B cell (primary cell): ENCODE measurements around the gene FANCC. TPM values are rescaled to one million over a fixed set of nuclear protein-coding genes. Genes with fewer than 3 reads are reported as not detected.

Experiments used
- ATAC-seq: fragments of 200-7000 bp; cut with Tn5 transposase; one replicate; pipeline ENCODE4 v1.10.0; 2021; ENCODE audit warnings: low read depth, mild to moderate bottlenecking, moderate number of reproducible peaks, moderate library complexity
- CTCF ChIA-PET: fragments of 350-600 bp; sonication (Branson Sonifier 250); formaldehyde crosslinking; loops from one replicate; lab custom pipeline; 2021; ENCODE audit warnings: antibody characterized with exemption, inconsistent platforms; lab: Charles Lee
- POLR2A ChIA-PET: fragments of 350-600 bp; sonication (Branson Sonifier 250); formaldehyde crosslinking; loops from one replicate; lab custom pipeline; 2021; ENCODE audit warnings: antibody characterized with exemption; lab: Charles Lee
- DNase-seq: peaks from one replicate; pipeline ENCODE4 v3.0.0; 2013
- H2AFZ ChIP-seq: 2 replicates; pipeline ENCODE4 v1.6.1; 2012; ENCODE audit warnings: mild to moderate bottlenecking, low read depth, low read length; ENCODE audit not compliant: insufficient read depth, poor library complexity, severe bottlenecking
- H3K27ac ChIP-seq, 2 donors: 1 replicate in 1 of 2; 2 replicates in 1 of 2; pipeline ENCODE4 v1.5.1; 2012 to 2013; ENCODE audit warnings: low read length in 2 of 2, mild to moderate bottlenecking in 2 of 2, moderate library complexity in 1 of 2
- H3K27me3 ChIP-seq, 4 experiments: fragments of 200-600 bp in 1 of 4; sonication (generic) in 1 of 4; replicated peaks in 1 of 4; 1 replicate in 2 of 4; 2 replicates in 2 of 4; pipeline versions ENCODE4 v1.6.1 to v1.7.0; 2013 to 2016; ENCODE audit warnings: low read length in 3 of 4, mild to moderate bottlenecking in 2 of 4, mixed read lengths in 1 of 4, moderate library complexity in 1 of 4; ENCODE audit not compliant: insufficient read depth in 4 of 4, control insufficient read depth in 3 of 4; ENCODE audit errors: control extremely low read depth in 1 of 4
- H3K36me3 ChIP-seq, 2 experiments: replicated peaks in 1 of 2; 1 replicate in 1 of 2; 2 replicates in 1 of 2; pipeline versions ENCODE4 v1.6.1 to v1.7.1; 2013; ENCODE audit warnings: low read length in 1 of 2; ENCODE audit not compliant: insufficient read depth in 2 of 2, control insufficient read depth in 1 of 2; ENCODE audit errors: control extremely low read depth in 1 of 2, extremely low read depth in 1 of 2
- H3K4me1 ChIP-seq, 2 donors: fragments of 200-600 bp in 1 of 2; sonication (generic) in 1 of 2; 1 replicate in 1 of 2; 2 replicates in 1 of 2; pipeline versions ENCODE4 v1.5.1 to v1.6.1; 2013 to 2017; ENCODE audit warnings: low read length in 2 of 2; ENCODE audit not compliant: control insufficient read depth in 2 of 2, insufficient read depth in 2 of 2
- H3K4me2 ChIP-seq: replicated peaks from 2 replicates; pipeline ENCODE3; 2012; ENCODE audit warnings: mild to moderate bottlenecking, low read depth, low read length; ENCODE audit not compliant: poor library complexity, severe bottlenecking
- H3K4me3 ChIP-seq, 5 experiments: fragments of 200-600 bp in 1 of 5; sonication (generic) in 1 of 5; 1 replicate in 3 of 5; 2 replicates in 2 of 5; pipeline versions ENCODE4 v1.5.1 to v1.7.0; 2011 to 2016; ENCODE audit warnings: low read length in 4 of 5, mild to moderate bottlenecking in 4 of 5, low read depth in 2 of 5, control low read depth in 1 of 5, moderate library complexity in 1 of 5; ENCODE audit not compliant: insufficient read depth in 1 of 5; ENCODE audit errors: control extremely low read depth in 1 of 5, extremely low read depth in 1 of 5
- H3K79me2 ChIP-seq: fragments of 200-600 bp; sonication (generic); one replicate; pipeline ENCODE4 v1.6.0; 2016; ENCODE audit warnings: low read length; ENCODE audit not compliant: control insufficient read depth, insufficient read depth
- H3K9ac ChIP-seq: fragments of 200-600 bp; sonication (generic); 2 replicates; pipeline ENCODE4 v1.6.1; 2017; ENCODE audit warnings: mild to moderate bottlenecking, low read length, moderate library complexity
- H3K9me3 ChIP-seq, 3 donors: one replicate each; pipeline versions ENCODE4 v1.6.1 to v1.7.1; 2013; ENCODE audit warnings: low read length in 2 of 3; ENCODE audit not compliant: control insufficient read depth in 2 of 3, insufficient read depth in 1 of 3; ENCODE audit errors: control extremely low read depth in 1 of 3
- H4K20me1 ChIP-seq: 2 replicates; pipeline ENCODE4 v1.6.0; 2012; ENCODE audit warnings: mild to moderate bottlenecking, low read length; ENCODE audit not compliant: insufficient read depth, control insufficient read depth, poor library complexity, severe bottlenecking
- H3K27ac Mint-ChIP-seq: one replicate; pipeline ENCODE4 v1.8.0; 2021; ENCODE audit warnings: mixed read lengths
- H3K27me3 Mint-ChIP-seq: one replicate; pipeline ENCODE4 v1.8.0; 2021; ENCODE audit warnings: mixed read lengths
- H3K4me1 Mint-ChIP-seq: one replicate; pipeline ENCODE4 v1.8.0; 2021; ENCODE audit warnings: mixed read lengths
- H3K4me3 Mint-ChIP-seq: one replicate; pipeline ENCODE4 v1.8.0; 2021; ENCODE audit warnings: mixed read lengths
- H3K9me3 Mint-ChIP-seq: one replicate; pipeline ENCODE4 v1.8.0; 2022; ENCODE audit warnings: mixed read lengths; ENCODE audit not compliant: insufficient read depth
- CTCF ChIP-seq: fragments of 200-600 bp; IDR thresholded peaks from one replicate; pipeline ENCODE4 v1.8.0; 2022; ENCODE audit warnings: antibody characterized with exemption, mild to moderate bottlenecking
- EZH2 ChIP-seq: IDR thresholded peaks from 2 replicates; pipeline ENCODE4 v1.6.1; 2012; ENCODE audit warnings: borderline replicate concordance, low read depth, mild to moderate bottlenecking, moderate library complexity, low read length; ENCODE audit not compliant: insufficient read depth, poor library complexity, severe bottlenecking
- WGBS: methylation state at CpG from one replicate; pipeline ENCODE4 v1.1.5; 2013; ENCODE audit warnings: missing lambda C conversion rate; ENCODE audit not compliant: insufficient coverage; 5-methylcytosine and 5-hydroxymethylcytosine counted together
- intact Hi-C: fragments of 100-400 bp; cut with micrococcal nuclease; formaldehyde crosslinking; loops from one replicate; pipeline ENCODE4 v1.10.0; 2022
- polyA plus RNA-seq: library from polyadenylated mRNA; depleted of rRNA; stranded (reverse); fragments of >200 nt; gene quantifications from 2 replicates; pipeline ENCODE4 v1.2.3, GENCODE V29; 2012
- total RNA-seq, 2 donors: library from RNA; stranded (reverse); fragments of 120-200 nt in 1 of 2; gene quantifications; 1 replicate in 1 of 2; 2 replicates in 1 of 2; pipeline versions ENCODE4 v1.2.3 to v1.2.4, GENCODE V29; 2013 to 2022

The FANCC gene
- total and polyA plus RNA-seq, 2 donors (not counting 1 experiment from before 2014, with no cell fraction given), result 1.8 to 11.1 TPM

- no peak overlapping the region for H3K27ac ChIP-seq
- H3K36me3 ChIP-seq, result no peaks in the 10 kb centered on the region
- H3K4me1 ChIP-seq, result no peaks in the 10 kb centered on the region
- H4K20me1 ChIP-seq, result no peaks in the 10 kb centered on the region
- WGBS, result 98% methylated on average over 10 of the region's 14 CpGs
- H2AFZ ChIP-seq, result no peak overlapping the region
- Mint-ChIP-seq H3K27ac (no peak overlapping the region), H3K27me3 (no peaks in the 10 kb centered on the region), H3K4me1 (no peaks in the 10 kb centered on the region), H3K4me3 (no peak overlapping the region), H3K9me3 (no peaks in the 10 kb centered on the region)
- H3K9me3 ChIP-seq, result peaks cover 0 to 2% (median 0%) of the 10 kb centered on the region in 3 donors
- TF ChIP-seq CTCF, result no peak
- no peak for TF ChIP-seq EZH2
- no peaks in the 10 kb centered on the region for H3K79me2 ChIP-seq
- ChIA-PET POLR2A (interaction anchor here (0.5 kb wide), 1 partner anchor 8 kb away, joined by 4 read pairs; no protein-coding TSS in a partner anchor), CTCF (interaction anchor here (1.1 to 2.0 kb wide), 2 partner anchors 10 to 457 kb away, joined by 3 to 8 read pairs; no protein-coding TSS in a partner anchor)
- ATAC-seq (no peak), DNase-seq (no peak)
- no peak overlapping the region for H3K4me2 ChIP-seq
- H3K4me3 ChIP-seq, result no peak overlapping the region
- intact Hi-C loops, result no loop called here
- no peak overlapping the region for H3K9ac ChIP-seq
- no peaks in the 10 kb centered on the region for H3K27me3 ChIP-seq
Measured at GRCh38 chr9:95137587-95138145, 179.8 kb downstream of the FANCC start.

GRCh38 chr9:95135756-95136155 is 181.8 kb downstream of the FANCC start:
- no peak overlapping the region for H3K4me3 ChIP-seq
- no peaks in the 10 kb centered on the region for H3K9me3 Mint-ChIP-seq

More at GRCh38 chr9:95135756-95136155, 181.8 kb downstream of the FANCC start:
- intact Hi-C loops, result no loop called here
- Histone ChIP-seq H3K27me3 (no peaks in the 10 kb centered on the region), H3K79me2 (no peaks in the 10 kb centered on the region), H3K4me2 (no peak overlapping the region), H3K4me1 (no peaks in the 10 kb centered on the region), H3K27ac (no peak overlapping the region), H2AFZ (no peak overlapping the region), H3K36me3 (no peaks in the 10 kb centered on the region), H3K9me3 (peaks cover 0 to 2% (median 0%) of the 10 kb centered on the region in 3 donors), H3K9ac (no peak overlapping the region), H4K20me1 (no peaks in the 10 kb centered on the region)
- TF ChIP-seq CTCF (no peak), EZH2 (no peak)
- ChIA-PET POLR2A (no interaction called here), CTCF (no interaction called here)
- DNase-seq, result no peak
- H3K4me3 Mint-ChIP-seq, result no peak overlapping the region
- no peak for ATAC-seq
- WGBS, result 98% methylated on average over 8 of the region's 10 CpGs
- no peaks in the 10 kb centered on the region for H3K4me1 Mint-ChIP-seq
- no peak overlapping the region for H3K27ac Mint-ChIP-seq
- H3K27me3 Mint-ChIP-seq, result no peaks in the 10 kb centered on the region
